Neutrophil (primary cell): ENCODE measurements around the gene RPL18.

Experiments used
- H3K27ac ChIP-seq: fragments of 200-600 bp; sonication (generic); 2 replicates; pipeline ENCODE4 v1.5.1; 2016; ENCODE audit warnings: mild to moderate bottlenecking, moderate library complexity
- H3K27me3 ChIP-seq: fragments of 200-600 bp; sonication (generic); 2 replicates; pipeline ENCODE4 v1.6.0; 2016; ENCODE audit warnings: mild to moderate bottlenecking
- H3K36me3 ChIP-seq: fragments of 200-600 bp; sonication (generic); 2 replicates; pipeline ENCODE4 v1.5.1; 2017
- H3K4me1 ChIP-seq, 2 experiments: fragments of 200-600 bp in 1 of 2; sonication (generic) in 1 of 2; 1 replicate in 1 of 2; 2 replicates in 1 of 2; pipeline versions ENCODE4 v1.5.1 to v1.6.1; 2013 to 2016; ENCODE audit warnings: low read depth in 1 of 2, low read length in 1 of 2, mild to moderate bottlenecking in 1 of 2, moderate library complexity in 1 of 2; ENCODE audit not compliant: control insufficient read depth in 1 of 2, insufficient read depth in 1 of 2
- H3K4me3 ChIP-seq, 2 experiments: fragments of 200-600 bp in 1 of 2; sonication (generic) in 1 of 2; 1 replicate in 1 of 2; 2 replicates in 1 of 2; pipeline ENCODE4 v1.5.1; 2013 to 2016; ENCODE audit warnings: low read depth in 1 of 2, low read length in 1 of 2, mild to moderate bottlenecking in 1 of 2, moderate library complexity in 1 of 2
- H3K9me3 ChIP-seq: fragments of 200-600 bp; sonication (generic); 2 replicates; pipeline ENCODE4 v1.5.1; 2016
- CTCF ChIP-seq: fragments of 200-600 bp; sonication (generic); IDR thresholded peaks from 2 replicates; pipeline ENCODE4 v1.5.1; 2016; ENCODE audit warnings: antibody characterized with exemption

The RPL18 gene

GRCh38 chr19:48631225-48631624 is 12.2 kb upstream of the RPL18 start:
- Histone ChIP-seq H3K27ac (peak overlapping the region; percentile 74), H3K4me1 (peaks cover 44 to 48% of the 10 kb centered on the region in 2 experiments), H3K27me3 (no peaks in the 10 kb centered on the region), H3K4me3 (no peak overlapping the region), H3K36me3 (peaks cover 54% of the 10 kb centered on the region), H3K9me3 (no peaks in the 10 kb centered on the region)
- no peak for TF ChIP-seq CTCF

- peaks cover 37 to 42% of the 10 kb centered on the region in 2 experiments for H3K4me1 ChIP-seq
- peaks cover 54% of the 10 kb centered on the region for H3K36me3 ChIP-seq
- no peak for TF ChIP-seq CTCF
These were observed 11.5 kb upstream of the RPL18 start for GRCh38 chr19:48630296-48631063.

GRCh38 chr19:48629599-48630295 is 10.8 kb upstream of the RPL18 start:
- Histone ChIP-seq H3K9me3 (no peaks in the 10 kb centered on the region), H3K27me3 (no peaks in the 10 kb centered on the region), H3K4me3 (no peak overlapping the region), H3K36me3 (peaks cover 54% of the 10 kb centered on the region), H3K27ac (no peak overlapping the region), H3K4me1 (peaks cover 31 to 35% of the 10 kb centered on the region in 2 experiments)
- no peak for TF ChIP-seq CTCF

More at GRCh38 chr19:48630296-48631063, 11.5 kb upstream of the RPL18 start:
- peak overlapping the region in 1 of 2 experiments; percentile 24 for H3K4me3 ChIP-seq
- H3K27ac ChIP-seq, result peak overlapping the region; percentile 74
- no peaks in the 10 kb centered on the region for H3K27me3 ChIP-seq
- H3K9me3 ChIP-seq, result no peaks in the 10 kb centered on the region

- no peak for TF ChIP-seq CTCF
These were observed 10.3 kb upstream of the RPL18 start for GRCh38 chr19:48629297-48629598.

GRCh38 chr19:48628486-48629296 is 9.7 kb upstream of the RPL18 start:
- Histone ChIP-seq H3K9me3 (no peaks in the 10 kb centered on the region), H3K4me3 (no peak overlapping the region), H3K4me1 (peaks cover 28 to 34% of the 10 kb centered on the region in 2 experiments), H3K27me3 (no peaks in the 10 kb centered on the region), H3K27ac (no peak overlapping the region), H3K36me3 (peaks cover 54% of the 10 kb centered on the region)
- no peak for TF ChIP-seq CTCF

More at GRCh38 chr19:48629297-48629598, 10.3 kb upstream of the RPL18 start:
- Histone ChIP-seq H3K9me3 (no peaks in the 10 kb centered on the region), H3K4me3 (no peak overlapping the region), H3K36me3 (peaks cover 54% of the 10 kb centered on the region), H3K27me3 (no peaks in the 10 kb centered on the region), H3K4me1 (peaks cover 30 to 34% of the 10 kb centered on the region in 2 experiments), H3K27ac (no peak overlapping the region)
